SKM-1 treated with dmso at 0.1 percent for 144 hours (cell line): ENCODE data around the gene OXTR.
"Not testable (repeated sequence)": the region's sequence is repeated elsewhere in the genome, so short reads cannot be mapped to it uniquely, and the experiment has no call there.

Experiments used
- DNase-seq: peaks from one replicate; lab custom pipeline; 2025; ENCODE audit not compliant: unreplicated experiment; lab: John Stamatoyannopoulos, UW

Gene OXTR

GRCh38 chr3:8743021-8743601 is 26.3 kb downstream of the OXTR start:
- DNase-seq = peak; percentile 77

GRCh38 chr3:8741581-8742261 is 27.7 kb downstream of the OXTR start:
- no peak for DNase-seq

DNA sequence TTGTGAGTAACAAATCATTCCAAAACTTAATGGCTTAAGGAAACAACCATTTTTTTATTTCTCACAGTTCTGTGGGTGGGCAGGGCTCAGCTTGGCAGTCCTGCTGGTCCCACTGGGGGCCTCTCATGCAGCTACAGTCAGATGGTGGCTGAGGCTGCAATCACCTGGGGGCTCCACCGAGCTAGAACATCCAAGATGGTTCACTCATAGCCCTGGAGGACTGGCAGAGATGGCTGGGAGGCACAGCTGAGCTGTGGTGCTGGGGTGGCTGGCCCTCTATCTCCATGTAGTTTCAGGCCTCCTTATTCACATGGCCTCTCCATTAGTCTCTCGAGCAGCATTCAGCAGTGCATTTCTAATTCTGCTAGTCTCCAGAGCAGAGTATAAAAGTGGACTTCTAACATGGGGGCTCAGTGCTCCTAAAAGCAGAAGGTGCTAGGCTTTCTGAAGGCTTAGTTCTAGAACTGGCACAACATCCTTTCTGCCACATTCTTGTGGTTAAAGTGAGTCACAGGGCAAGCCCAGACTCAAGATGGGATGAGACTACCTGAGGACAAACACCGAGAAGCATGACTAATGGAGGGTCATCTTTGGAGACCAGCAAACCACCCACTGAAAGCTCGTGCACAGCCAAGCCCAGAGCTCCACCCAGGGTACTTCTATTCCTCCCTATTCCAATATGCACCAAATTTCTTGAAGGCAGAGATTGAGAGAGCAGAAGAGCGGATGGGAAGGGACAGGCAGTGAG is 29.5 kb downstream of the OXTR start:
- peak; percentile 29 for DNase-seq

GRCh38 chr3:8738639-8739038 is 30.8 kb downstream of the OXTR start:
- no peak for DNase-seq

DNA sequence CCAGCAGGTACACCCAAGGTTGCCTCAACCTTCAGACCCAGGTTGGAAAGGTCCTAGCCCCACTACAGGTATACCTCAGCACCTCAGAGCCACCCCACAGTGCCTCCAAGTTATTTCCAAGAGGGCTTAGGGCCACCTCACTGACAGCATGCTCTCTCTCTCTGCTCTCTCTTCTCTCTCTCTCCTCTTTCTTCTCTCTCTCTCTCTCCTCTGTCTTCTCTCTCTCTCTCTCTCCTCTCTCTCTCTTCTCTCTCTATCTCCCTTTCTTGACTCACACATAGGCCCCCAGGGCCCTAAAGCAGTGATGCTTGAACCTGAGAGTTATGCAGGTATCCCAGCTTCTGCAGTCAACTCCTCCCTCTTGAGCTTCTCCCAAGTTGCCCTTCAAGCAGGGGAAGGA is 31.6 kb downstream of the OXTR start:
- no peak for DNase-seq

- no peak for DNase-seq
These were observed 32.1 kb downstream of the OXTR start for GRCh38 chr3:8737301-8737700.

- DNase-seq = no peak
These were observed 33.0 kb downstream of the OXTR start for GRCh38 chr3:8736436-8736835.

GRCh38 chr3:8734908-8735307 is 34.5 kb downstream of the OXTR start:
- no peak for DNase-seq

- no peak for DNase-seq
These were observed 35.1 kb downstream of the OXTR start for GRCh38 chr3:8734137-8734878.

DNA sequence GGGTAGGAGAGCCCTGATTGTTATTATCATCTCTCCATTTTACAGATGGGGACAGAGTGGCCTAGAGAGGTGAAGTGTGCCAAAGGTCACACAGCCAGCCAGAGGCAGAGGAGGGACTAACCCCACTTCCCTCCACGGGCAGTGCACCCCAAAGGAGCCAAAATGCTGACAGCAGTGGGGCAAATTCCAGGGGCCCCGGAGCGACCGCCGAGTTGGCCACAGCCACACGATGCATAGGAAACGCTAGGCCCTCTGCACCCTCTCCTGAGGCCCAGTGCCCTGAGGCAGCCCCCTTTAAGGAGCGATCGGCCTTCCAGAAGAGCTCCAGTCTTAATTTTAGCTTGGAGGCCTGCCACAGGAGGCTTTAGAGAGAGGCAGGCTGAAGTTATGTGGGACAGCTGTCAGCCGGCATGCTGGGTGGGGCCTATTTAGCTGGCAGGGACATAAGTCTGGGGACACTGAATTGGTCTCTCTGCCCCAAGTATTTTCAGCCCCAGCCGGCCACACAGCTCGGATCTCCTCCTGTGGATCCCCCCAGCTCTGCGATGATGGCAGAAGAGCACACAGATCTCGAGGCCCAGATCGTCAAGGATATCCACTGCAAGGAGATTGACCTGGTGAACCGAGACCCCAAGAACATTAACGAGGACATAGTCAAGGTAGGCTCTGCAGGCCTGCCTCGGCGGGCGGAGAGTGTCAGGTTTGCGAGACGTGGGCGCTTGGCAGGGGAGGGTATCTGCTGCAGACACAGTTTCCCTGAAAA is 35.9 kb downstream of the OXTR start, which contains the start of gene CAV3:
Gene CAV3 (plus strand): TSS at position 471 of the 763 bp plus-strand sequence. CDS start 75 bp downstream, at position 546.
- DNase-seq = no peak

DNA sequence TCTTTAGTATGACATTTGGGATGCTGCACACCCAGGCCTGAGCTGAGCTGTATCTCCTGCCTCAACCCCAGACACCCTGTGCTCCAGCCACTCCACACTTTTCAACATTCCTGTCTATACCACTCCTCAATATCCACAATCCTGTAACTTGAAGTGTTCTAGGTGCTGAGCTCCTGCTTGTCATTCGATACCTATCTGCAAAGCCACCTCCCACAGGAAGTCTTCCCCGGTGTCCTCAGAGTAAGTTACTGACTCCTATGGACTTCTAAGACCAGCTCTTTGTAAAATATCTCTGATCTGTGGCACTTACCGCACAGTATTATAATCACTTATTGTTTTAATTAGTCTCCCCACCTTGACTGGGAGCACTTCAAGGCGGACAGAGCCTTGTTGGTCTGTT is 37.0 kb downstream of the OXTR start:
- no peak for DNase-seq

DNA sequence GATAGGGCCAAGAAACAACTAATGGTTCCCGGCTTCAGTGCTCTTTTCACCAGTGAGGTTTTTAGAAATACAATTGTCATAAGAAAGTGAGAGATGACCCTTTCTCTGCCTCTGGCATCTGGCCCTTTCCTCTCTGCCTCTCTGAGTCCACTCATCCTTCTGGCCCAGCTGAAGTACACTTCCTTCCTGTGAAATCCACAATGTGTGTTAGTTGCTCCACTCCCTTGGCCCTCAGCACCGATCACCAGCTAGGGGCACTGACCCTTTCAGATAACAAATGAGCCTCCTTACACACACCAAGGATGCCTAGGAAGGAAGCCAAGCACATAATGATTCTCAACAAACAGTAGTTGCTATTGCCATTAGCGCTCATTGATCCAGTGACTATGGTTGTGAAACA is 38.8 kb downstream of the OXTR start:
- no peak for DNase-seq

DNA sequence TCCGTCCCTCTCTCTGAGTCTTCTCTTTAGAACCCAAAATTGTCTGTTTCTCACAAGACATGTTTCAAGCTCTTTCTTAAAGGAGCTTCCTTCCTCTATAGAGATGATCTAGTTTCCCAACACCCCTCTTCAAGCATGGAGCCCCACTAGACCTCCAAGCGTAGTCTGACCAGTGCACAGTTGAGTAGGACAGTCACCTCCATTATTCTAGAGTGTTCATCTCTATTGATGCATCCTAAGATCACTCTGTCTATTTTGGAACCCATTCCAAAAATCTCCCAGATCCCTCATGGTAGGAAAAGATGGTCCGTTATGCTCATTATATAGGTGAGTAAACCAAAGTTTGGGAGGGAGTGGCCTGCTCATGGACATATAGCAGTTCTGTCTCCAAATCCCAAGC is 39.9 kb downstream of the OXTR start:
- DNase-seq = no peak

- DNase-seq = no peak
These were observed 41.6 kb downstream of the OXTR start for GRCh38 chr3:8727605-8728512.

DNA sequence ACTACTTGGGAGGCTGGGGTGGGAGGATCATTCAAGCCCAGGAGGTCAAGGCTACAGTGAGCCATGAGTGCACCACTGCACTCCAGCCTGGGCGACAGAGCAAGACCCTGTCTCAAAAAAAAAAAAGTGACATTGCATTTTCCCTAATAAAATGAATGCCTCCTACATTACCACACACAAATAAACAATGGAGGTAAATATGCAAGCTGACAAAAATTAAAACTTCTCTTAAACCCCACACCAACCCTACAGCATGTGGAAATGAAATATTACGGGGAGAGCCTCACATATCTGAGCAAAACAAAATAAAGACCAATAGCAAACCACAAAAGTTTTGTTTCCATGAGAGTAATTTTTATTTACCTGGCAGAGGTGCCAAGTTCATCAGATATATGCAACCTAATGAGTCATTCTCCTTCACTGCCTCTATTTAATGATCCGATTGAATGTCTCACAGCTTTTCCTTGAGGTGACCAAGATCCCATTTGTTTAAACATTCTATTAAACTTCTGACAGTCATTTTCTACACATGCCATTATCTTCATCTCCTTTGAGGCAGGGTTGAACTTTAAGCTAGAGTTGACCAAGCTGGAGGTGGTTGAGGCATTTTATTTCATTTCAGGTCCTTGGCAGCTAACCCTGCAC is 45.2 kb downstream of the OXTR start:
- DNase-seq = no peak

- no peak for DNase-seq
These were observed 45.8 kb downstream of the OXTR start for GRCh38 chr3:8723612-8724011.

GRCh38 chr3:8722808-8723207 is 46.6 kb downstream of the OXTR start:
- DNase-seq = no peak

- DNase-seq = not testable (repeated sequence)
These were observed 53.7 kb downstream of the OXTR start for GRCh38 chr3:8715757-8716156.
